Esophagus mucosa (tissue), 1 donor: ENCODE results near the gene PPT2. TPM values are rescaled to one million over a fixed set of nuclear protein-coding genes. Genes with fewer than 3 reads are reported as not detected.

Experiments
- ATAC-seq: fragments of 200-7000 bp; cut with Tn5 transposase; one replicate; pipeline ENCODE4 v1.9.1; 2020
- total RNA-seq: library from RNA; stranded (reverse); gene quantifications from one replicate; pipeline ENCODE4 v1.2.4, GENCODE V29; 2023
- donor health status: DM: yes; HTN: yes; CAD: no.

PPT2 gene, protein sequence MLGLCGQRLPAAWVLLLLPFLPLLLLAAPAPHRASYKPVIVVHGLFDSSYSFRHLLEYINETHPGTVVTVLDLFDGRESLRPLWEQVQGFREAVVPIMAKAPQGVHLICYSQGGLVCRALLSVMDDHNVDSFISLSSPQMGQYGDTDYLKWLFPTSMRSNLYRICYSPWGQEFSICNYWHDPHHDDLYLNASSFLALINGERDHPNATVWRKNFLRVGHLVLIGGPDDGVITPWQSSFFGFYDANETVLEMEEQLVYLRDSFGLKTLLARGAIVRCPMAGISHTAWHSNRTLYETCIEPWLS
- 18.1 TPM for total RNA-seq

DNA sequence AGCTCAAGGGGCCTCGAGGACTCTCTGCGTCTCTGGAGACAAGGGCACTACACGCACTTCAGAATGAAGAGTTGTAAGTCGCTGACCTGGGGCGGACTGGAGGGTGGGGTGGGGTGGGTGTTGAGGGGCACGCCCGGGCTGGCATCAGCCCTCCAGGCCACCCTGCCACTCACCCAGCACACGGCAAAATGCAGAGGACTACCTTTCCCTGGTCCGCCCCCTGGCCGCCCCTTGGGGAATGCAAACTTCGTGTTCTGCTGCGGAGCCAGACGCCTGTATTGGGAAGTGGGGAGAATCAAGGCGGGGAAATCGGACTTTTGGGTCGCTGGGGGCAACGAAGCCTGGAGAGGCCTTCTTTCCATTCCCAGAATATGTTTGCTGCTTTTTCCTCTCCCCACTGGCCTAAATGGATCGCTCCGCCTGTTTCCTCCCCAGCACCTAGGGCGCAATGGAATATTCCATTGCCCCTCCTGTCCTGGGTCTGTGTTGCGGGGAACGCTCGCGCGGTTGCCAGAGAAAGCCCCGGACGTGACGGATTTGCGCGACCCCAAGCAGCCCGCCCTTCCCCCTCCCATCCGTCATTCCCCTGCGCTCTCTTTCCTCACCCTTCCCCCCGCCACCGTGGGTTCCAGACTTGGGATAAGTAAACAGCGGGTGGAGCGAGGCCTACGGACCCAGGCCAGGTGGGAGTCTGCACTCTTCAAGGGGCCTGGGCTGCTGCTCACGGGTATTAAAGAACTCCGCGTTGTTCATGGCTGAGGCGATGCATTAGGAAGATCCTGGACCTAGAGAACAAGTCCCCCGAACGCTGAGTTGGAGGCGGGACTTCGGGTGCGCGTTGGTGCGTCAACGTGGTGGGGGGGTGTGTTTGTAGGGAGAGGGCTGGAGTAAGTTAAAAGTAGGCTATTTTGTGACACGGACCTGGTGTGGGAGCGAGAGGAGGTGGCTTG lies at the start of gene PPT2:
PPT2 (plus strand) TSS at position 578 of the 950 bp plus-strand sequence. CDS start 454 bp downstream, outside the sequence.
- peak; percentile 68 for ATAC-seq

DNA sequence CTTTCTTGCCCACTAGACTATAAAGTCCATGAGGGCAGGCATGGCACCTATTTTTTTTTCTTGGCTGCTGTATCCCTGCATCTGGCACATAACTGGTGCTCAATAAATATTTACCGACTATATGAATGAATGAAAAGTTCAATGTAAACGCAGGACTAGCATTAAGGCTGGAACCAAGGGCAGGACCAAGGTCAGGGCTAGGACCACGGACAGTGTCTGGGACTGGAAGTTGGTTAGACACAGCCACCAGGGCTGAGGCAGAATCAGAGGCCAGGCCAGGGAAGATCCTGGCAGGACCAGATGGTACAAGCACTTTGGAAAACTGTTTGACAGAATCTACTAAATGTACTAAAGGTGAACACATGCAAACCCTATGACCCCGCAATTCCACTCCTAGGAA lies 48.5 kb upstream of the PPT2 start:
- no peak for ATAC-seq

DNA sequence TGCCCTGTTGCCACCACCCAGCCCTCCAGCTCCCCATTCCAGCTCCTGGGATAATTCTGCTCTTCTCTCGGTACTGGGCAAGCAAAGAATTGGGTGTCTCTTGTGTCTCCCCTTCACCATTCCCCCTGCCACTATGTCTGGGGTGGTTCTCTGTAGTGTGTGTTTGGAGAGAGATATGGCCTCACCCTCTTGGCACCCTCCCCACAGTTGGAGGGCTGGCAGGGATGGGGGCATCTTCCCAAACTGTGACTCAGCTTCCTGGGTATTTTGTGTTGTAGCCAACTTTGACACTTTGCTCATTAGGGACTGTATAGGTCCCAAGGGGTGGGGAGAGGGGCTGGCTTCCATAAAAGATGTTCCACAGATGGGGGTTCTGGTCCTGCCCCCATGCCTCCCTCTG lies 46.5 kb upstream of the PPT2 start:
- no peak for ATAC-seq

DNA sequence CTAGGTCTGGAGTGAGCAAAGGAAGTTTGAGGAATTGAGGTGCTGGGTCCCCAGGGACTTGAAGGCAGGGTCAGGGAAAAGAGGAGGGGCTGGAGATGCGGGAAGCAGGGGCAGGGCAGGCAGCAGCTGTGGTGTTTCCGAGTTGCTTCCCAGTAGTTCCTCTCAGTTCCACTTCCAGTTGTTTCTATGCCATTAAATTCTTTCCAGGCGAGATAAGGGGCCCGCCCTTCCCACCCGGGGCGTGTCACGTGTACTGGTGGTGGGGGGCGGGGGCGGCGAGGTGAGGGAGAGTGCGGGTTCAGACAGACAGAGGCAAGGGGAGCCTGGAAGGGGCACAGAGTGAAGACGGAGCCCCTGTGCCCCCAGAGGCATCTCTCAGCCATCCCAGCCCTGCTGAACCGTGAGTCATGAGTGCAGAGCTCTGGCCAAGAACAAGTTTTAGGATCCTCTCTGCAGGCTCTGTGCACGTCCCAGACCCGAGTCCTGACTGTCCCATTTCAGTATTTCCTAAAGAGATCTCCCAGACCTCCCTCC lies 45.8 kb upstream of the PPT2 start:
- peak; percentile 45 for ATAC-seq

DNA sequence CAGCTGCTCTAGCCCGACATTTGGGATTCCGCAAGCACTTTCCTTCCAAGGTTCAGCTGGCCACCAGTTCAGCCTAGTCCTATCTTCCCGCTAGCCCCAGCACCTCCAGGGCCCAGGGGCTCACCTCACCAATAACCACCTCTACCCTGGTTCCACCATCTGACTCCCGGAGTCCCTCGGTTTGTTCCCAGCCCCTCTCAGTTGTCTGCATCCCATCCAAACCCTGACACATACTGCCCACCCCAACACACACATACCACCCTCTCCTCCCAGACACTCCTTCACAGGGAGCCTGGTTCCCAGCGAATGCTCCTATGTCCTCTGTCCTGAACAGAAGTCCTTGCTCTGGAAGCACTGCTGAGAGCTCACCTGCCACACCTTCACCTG lies 45.2 kb upstream of the PPT2 start:
- peak; percentile 14 for ATAC-seq

DNA sequence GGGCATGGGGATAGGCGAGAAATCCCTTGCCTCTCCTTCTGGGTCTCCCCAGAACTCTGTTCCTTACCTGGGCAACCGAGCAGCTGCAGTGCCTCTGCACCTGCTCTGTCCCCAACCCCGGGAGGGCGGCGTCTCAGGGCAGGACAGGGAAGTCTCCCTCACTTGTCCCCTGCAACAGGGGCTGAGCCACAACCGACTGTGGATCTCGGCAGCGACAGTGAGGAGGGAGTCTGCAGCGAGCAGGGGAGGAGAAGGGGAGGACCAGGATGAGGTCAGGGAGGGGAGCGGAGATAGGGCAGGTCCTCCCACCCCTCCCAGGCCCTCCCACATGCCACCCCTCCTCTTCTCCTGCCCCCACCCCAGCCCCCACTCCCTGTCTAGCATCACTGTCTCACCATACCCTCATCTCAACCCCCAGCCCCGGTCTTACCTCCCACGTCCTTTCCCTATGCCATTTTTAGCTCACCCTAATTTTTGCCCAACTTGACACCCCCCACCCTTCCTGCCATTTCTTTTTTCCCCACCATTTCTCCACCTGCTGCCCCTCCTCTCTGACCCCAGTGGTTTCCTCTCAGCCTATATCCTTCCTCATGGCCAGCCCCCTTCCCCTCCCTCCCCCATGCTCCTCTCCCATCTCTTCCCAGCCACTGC lies 44.7 kb upstream of the PPT2 start, which contains the start of gene TNXB:
TNXB (minus strand) TSS at position 225 of the 651 bp plus-strand sequence. CDS start 11,140 bp downstream, outside the sequence.
- ATAC-seq: peak; percentile 7

DNA sequence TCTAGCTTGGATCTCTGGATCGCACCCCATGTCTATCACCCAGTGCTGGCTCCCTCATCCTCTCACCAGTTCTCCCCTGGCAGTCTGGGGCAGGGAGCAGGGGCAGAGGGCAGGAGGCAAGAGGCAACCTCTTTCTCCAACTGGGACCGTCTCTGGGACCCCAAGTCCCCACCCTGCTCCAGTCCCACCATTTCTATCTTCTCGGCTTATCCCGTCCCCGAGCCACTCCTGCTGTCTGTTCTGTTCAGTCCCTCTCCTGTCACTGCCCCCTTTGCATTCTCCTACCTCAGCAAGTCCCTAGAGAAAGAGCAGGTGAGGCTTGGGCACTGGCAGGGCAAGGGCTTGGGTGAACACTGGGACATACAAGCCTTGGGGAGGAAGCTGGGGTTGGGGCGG lies 44.2 kb upstream of the PPT2 start:
- ATAC-seq: peak; percentile 3

DNA sequence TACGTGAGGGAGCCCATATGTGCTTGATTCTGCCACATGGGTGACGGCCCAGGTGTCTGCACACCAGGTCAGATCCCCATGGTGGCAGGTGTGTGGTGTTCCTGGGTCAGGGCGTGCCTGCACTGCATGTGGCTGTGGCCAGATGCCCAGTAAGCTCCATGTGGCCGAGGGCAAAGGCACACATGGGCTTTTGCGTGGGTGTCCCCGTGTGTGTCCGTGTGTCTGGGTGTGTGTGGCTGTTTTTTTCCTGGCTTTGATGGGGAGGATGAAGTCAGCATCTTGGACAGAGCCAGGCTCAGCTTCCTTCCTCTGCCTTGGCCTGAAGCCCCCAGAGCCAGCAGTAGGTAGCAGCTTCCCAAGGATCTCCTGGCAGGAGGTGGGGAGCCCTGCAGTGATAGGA lies 43.3 kb upstream of the PPT2 start:
- peak; percentile 15 for ATAC-seq

DNA sequence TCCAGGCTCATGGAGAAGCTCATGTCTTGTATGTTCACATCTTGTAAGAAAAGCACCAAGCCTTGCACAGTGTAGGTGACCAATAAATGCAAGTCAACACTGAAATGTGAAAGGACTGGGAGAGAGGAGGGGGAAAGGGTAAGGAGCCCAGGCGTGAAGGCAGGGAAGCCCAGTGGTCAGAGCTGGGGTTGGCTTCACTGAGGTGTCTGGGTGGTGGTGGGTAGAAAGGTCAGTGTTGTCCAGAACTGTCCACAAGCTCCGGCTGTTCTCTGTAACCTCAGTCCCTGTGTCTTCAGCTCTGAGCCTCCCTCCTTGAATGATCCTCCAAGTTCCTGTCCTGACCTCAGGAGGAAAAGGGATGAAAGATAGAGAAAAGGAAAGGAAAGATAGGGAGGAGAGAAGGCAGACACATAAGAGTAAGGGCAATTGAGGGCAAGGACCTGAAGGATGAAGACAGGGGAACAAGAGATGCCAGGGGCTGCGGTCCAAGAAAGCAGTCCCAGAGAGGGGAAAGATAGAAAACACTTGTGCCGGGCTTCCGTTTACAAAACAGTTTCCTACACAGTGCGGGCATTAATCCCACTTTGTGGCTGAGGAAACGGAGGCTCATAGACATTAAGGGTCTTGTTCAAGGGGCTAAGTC lies 42.4 kb upstream of the PPT2 start:
- no peak for ATAC-seq

DNA sequence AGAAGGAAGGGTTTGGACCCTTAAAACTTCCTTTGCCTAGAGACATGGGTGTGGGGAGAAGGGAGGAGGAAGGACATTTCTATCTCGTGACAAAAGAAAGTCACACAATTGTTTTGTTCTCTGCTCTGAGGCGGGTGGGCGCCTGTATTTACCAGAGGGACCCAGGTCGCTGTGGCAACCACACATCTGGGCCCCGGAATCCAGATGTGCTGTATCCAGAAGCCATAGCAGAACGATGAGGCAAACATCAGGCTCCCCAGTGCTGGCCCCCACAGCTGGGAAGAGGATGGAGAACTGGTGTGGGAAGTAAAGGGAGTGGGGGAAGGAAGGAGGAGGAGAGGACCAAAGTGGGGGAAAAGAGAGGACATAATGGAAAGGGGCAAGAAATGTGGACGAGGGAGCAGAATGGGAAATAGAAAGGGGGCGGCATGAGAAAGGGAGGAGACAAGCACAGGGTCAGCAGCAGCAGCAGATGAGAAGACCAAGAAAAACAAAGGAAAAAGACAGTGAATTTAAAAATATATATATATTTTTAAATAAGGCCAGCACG lies 41.4 kb upstream of the PPT2 start:
- no peak for ATAC-seq

DNA sequence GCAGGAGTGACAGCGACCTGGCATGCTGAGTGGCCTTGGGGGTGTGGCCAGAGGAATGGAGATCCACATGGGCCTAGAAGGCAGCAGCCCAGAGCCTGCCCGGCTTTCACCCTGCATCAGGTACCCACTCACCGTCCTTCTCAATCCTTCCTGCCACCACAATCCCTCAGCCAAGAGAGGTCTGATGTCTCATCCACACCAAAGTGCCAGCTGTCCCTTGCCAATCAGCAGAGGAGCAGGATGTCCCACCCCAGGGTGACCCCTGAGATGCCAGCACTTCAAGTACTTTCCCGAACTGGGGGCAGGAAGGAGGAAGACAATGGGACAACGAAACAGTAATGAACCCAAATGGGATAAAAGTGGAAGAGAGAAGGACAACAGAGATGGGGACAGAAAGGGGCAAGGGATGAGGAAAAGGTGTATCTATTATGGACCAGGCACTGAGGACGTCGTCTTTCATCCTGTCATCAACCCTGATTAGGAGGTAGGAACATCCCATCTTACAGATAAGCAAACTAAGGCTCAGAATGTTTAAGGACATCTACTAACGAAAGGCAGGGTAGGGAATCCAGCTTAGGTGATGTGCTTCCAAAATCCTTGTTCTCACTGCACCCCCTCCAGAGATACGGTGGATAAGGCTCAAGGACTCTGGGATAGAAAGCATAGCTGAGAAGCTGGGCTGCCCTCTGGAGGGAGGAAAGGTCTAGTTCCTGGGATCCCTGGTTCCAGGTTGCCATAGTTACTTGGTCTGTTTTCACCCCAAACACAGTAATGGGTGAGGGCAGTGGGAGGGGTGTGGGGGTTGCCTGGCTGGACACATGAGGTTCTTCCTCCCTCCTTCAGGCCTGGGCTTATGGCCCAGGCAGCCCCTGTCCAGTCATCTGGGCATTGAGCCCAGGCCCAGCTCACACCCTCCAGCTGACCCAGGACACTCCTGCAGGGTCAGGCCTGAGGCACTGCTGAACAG lies 40.3 kb upstream of the PPT2 start:
- peak; percentile 21 for ATAC-seq

DNA sequence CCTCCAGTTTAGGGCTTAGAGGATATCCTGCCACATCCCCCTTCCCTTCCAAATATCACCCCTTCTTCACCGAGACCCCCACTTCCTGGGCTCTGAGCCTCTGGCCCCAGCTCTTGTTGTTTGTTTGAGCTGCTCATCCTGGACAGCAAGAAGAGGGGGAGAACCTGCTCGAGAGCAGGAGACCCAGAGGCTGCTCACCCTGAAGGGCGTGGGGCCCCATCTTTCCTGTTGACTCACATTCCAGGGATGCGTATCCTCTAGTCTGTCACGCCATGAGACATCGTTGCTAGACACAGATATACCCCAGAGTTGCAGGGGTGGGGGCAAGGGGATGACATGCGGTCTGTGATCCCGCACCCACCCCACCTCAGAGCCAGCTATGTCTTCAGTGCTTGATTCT lies 39.1 kb upstream of the PPT2 start:
- ATAC-seq: no peak

DNA sequence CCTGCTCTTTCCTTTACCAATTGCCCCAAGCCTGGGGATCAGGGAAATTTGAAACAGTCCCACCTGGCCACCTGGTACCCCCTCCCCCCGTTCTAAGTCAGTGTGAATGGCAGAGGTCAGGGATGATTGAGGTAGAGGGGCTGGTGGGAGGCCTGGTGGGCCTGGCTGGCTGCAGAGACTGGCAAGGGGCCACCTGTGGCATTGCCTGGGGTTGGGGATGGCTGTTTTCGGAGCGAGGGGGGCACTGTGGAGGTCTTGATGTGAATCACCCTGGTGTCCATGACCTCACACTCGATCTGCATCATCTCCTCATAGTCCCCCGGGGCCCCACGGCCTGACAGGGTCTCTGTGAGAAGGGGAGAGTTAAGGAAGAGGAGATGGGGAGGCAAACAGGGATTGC lies 38.3 kb upstream of the PPT2 start:
- no peak for ATAC-seq

DNA sequence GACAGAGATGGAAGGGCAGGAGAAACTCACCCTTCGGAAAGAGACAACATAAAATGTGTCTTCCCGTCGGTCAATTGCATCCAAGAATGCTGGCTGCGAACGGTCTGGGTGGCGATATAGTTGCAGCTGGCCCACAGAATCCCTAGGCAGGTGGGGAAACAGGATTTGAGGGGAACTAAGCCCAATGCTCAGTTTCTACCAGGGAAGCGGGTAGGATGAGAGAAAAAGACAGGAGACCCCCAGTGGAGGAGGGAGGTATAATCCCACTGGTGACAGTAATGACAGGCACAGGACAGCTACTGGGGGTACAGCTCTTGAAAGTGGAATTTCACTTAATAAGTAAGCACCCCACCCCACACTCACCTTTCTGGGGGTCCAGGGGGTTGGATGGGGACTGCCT lies 37.3 kb upstream of the PPT2 start:
- no peak for ATAC-seq

DNA sequence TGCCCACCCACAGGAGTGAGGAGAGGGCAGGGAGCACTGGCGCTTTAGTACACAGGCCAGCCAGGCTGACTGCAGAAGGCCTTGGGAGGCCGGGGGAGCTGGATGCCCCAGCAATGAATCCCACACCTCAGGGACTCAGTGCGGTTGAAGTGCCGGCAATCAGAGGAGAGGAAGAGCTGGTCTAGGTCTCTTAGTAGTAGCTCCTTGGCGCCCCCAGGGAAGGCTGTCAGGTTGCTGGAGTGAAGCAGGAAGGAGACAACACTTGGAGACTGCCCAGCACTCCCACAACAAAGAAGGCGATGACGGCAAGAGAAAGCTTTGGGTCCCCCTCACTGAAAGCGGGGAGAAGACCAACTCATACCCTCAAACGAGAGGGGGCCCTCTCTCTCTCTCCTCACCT lies 36.5 kb upstream of the PPT2 start:
- ATAC-seq: no peak

DNA sequence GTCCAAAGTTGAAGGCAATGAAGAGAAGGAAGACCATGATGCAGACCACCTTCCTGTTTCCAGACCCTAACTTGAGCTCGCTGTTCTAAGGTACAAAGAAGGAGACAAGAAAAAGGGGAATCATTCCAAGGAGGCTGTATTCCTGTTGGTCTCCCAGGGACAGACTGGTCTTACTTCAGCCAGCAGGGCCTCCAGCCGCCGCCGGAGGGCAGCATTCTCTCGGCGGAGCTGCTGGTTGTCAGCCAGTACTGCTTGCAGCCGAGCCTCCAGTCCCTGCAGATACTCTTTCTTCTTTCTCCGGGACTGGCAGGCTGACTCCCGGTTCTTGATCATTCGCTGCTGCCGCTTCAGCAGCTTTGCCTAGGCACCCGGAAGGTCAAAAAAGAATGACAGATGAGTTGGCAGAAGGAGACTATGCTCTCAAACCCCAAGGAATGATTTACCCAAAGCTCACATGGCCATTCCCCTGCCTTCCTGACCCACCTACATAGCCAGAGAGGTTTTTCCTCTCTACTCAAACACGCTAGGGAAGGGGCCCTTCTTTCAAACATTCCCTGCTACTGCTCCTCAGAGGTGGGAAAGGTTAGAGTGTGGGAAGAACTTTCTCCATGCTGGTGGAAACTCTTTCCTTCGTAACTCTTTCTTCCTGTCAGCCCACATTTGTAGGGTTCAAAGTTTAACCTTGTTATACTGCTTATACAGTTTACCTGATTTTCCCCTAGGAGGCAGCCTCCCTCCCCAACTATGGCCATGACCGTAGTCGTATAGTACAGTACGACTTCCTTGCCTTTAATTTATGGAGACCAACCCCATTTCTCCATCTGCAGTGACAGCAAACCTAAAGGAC lies 34.9 kb upstream of the PPT2 start:
- peak; percentile 82 for ATAC-seq

DNA sequence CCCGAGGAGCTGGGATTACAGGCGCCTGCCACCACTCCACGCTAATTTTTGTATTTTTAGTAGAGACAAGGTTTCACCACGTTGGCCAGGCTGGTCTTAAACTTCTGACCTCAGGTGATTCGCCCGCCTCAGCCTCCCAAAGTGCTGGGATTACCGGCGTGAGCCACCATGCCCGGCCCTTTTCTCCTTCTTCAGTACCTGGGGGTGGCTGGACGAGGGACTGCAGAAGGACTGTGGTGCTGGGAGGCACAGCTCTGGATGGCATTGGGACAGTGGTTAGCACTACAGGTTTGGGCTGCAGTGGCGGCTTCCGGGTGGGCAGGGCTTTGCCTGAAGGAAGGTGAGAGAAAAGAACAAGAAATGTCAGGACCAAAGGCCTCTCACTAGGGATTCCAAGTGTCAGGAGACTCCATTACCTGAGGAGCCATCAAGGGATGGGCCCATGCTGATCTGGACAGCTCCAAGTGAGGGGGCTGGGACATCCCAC lies 33.3 kb upstream of the PPT2 start:
- ATAC-seq: no peak

DNA sequence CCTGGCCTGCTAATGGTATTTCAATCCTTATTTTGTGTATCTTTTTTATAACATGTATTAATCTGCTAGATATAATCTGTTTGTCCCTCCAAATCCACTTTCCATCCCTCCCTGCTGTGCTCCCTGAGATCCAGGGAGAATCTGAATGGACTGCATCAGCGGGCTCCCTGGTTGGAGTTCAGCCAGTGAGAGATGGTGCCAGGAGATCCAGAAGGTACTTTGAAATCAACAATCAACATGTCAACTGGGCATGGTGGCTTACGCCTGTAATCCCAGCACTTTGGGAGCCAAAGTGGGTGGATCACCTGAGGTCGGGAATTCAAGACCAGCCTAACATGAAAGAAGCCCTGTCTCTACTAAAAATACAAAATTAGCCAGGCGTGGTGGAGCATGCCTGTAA lies 30.3 kb upstream of the PPT2 start:
- ATAC-seq: no peak

DNA sequence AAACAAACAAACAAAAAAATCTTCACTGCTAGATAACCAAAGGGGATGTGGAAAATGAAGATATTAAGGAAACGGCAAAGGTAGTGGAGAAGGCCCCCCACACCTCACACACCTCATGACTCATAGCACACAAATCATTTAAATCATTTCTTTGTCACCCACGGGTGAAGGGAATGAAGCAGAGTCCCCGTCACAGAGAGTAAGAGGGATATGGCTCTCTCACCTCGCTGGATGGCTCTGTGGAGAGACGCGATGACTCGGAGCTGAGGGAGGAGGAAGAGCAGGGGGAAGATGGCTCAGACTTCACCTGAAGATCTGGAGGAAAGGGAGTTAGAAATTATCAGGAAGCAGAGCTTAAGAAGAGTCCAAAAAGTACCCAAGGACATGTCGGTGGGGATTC lies 27.1 kb upstream of the PPT2 start:
- no peak for ATAC-seq

DNA sequence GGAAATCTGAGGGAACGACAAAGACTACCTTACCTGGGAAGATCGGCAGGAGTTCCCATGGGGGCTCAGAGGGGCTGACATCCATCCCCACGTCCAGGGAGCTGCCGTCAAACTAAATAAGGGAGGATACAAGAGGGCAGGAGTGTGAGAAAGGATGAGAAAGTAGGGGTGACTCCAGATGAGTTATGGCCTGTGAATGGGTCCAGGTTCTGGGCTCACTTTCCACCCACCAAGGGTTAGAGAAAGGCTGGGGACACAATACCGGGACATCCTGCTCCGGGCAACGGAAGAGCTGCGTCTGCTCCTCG lies 26.6 kb upstream of the PPT2 start:
- ATAC-seq: no peak
